ENCODE data around the gene PCSK1. TPM values are rescaled to one million over a fixed set of nuclear protein-coding genes. Genes with fewer than 3 reads are reported as not detected.

PCSK1 gene
- total and polyA plus RNA-seq, 2 experiments from 2014 or later, result 0.08 to 0.90 TPM

- no peaks in the 10 kb centered on the region for H4K20me1 ChIP-seq (ENCODE audit: insufficient read depth, poor library complexity, severe bottlenecking)
- WGBS (ENCODE audit: low lambda C conversion rate, missing lambda C conversion rate), result 91% methylated on average over 13 of the region's 13 CpGs
- H3K4me3 ChIP-seq, result no peak overlapping the region
- H3K79me2 ChIP-seq, result no peaks in the 10 kb centered on the region
- no peak overlapping the region for H3K4me2 ChIP-seq
- TF ChIP-seq EZH2phosphoT487 (IDR thresholded peaks at IDR 0.05; ENCODE audit: low read depth, severe bottlenecking, unreplicated experiment) (no peak), CTCF (IDR thresholded peaks at IDR 0.05; ENCODE audit: poor library complexity) (no peak), EZH2 (IDR thresholded peaks at IDR 0.05; ENCODE audit: borderline replicate concordance) (no peak)
- no peaks in the 10 kb centered on the region for H3K36me3 ChIP-seq (replicated peaks; ENCODE audit: insufficient read depth, low read depth)
- H3K27me3 ChIP-seq, result no peaks in the 10 kb centered on the region
- no peaks in the 10 kb centered on the region for H3K9me2 ChIP-seq (replicated peaks; ENCODE audit: insufficient read depth)
- no peak overlapping the region for H2AFZ ChIP-seq
- no peaks in the 10 kb centered on the region for H3K4me1 ChIP-seq (ENCODE audit: insufficient read depth)
- no peak overlapping the region for H3K27ac ChIP-seq
- no peaks in the 10 kb centered on the region for H3K9me3 ChIP-seq (ENCODE audit: low read depth)
- no peak for DNase-seq (ENCODE audit: low spot score)
These were observed 24.1 kb downstream of the PCSK1 start for GRCh38 chr5:96408841-96409538.

- Histone ChIP-seq H3K9me2 (replicated peaks; ENCODE audit: insufficient read depth) (no peaks in the 10 kb centered on the region), H3K27me3 (no peaks in the 10 kb centered on the region), H3K36me3 (replicated peaks; ENCODE audit: insufficient read depth, low read depth) (no peaks in the 10 kb centered on the region), H3K9me3 (ENCODE audit: low read depth) (no peaks in the 10 kb centered on the region), H3K27ac (no peak overlapping the region), H2AFZ (no peak overlapping the region), H3K79me2 (no peaks in the 10 kb centered on the region), H3K4me3 (no peak overlapping the region), H4K20me1 (ENCODE audit: insufficient read depth, poor library complexity, severe bottlenecking) (no peaks in the 10 kb centered on the region), H3K4me2 (no peak overlapping the region), H3K4me1 (ENCODE audit: insufficient read depth) (no peaks in the 10 kb centered on the region)
- WGBS (ENCODE audit: low lambda C conversion rate, missing lambda C conversion rate), result 75% methylated on average over 13 of the region's 13 CpGs
- DNase-seq (ENCODE audit: low spot score), result no peak
- no peak for TF ChIP-seq CTCF (IDR thresholded peaks at IDR 0.05; ENCODE audit: poor library complexity)
- no peak for TF ChIP-seq EZH2phosphoT487 (IDR thresholded peaks at IDR 0.05; ENCODE audit: low read depth, severe bottlenecking, unreplicated experiment)
- TF ChIP-seq EZH2 (IDR thresholded peaks at IDR 0.05; ENCODE audit: borderline replicate concordance), result no peak
These were observed 24.8 kb downstream of the PCSK1 start for GRCh38 chr5:96408210-96408777.

- H3K4me2 ChIP-seq, result no peak overlapping the region
- H3K27ac ChIP-seq, result no peak overlapping the region
- no peak for DNase-seq (ENCODE audit: low spot score)
- H2AFZ ChIP-seq, result no peak overlapping the region
- no peaks in the 10 kb centered on the region for H3K4me1 ChIP-seq (ENCODE audit: insufficient read depth)
- H3K27me3 ChIP-seq, result no peaks in the 10 kb centered on the region
- TF ChIP-seq EZH2 (IDR thresholded peaks at IDR 0.05; ENCODE audit: borderline replicate concordance) (no peak), EZH2phosphoT487 (IDR thresholded peaks at IDR 0.05; ENCODE audit: low read depth, severe bottlenecking, unreplicated experiment) (no peak), CTCF (IDR thresholded peaks at IDR 0.05; ENCODE audit: poor library complexity) (no peak)
- H4K20me1 ChIP-seq (ENCODE audit: insufficient read depth, poor library complexity, severe bottlenecking), result no peaks in the 10 kb centered on the region
- no peak overlapping the region for H3K4me3 ChIP-seq
- H3K79me2 ChIP-seq, result no peaks in the 10 kb centered on the region
- H3K9me2 ChIP-seq (replicated peaks; ENCODE audit: insufficient read depth), result no peaks in the 10 kb centered on the region
- H3K9me3 ChIP-seq (ENCODE audit: low read depth), result no peaks in the 10 kb centered on the region
- no peaks in the 10 kb centered on the region for H3K36me3 ChIP-seq (replicated peaks; ENCODE audit: insufficient read depth, low read depth)
These were observed 25.6 kb downstream of the PCSK1 start for GRCh38 chr5:96407436-96407835.
